NCI-H2107 (cell line): ENCODE measurements around the gene TANGO2.

Source experiments
- DNase-seq: peaks from one replicate; lab custom pipeline; 2025; lab: John Stamatoyannopoulos, UW

TANGO2 gene

DNA sequence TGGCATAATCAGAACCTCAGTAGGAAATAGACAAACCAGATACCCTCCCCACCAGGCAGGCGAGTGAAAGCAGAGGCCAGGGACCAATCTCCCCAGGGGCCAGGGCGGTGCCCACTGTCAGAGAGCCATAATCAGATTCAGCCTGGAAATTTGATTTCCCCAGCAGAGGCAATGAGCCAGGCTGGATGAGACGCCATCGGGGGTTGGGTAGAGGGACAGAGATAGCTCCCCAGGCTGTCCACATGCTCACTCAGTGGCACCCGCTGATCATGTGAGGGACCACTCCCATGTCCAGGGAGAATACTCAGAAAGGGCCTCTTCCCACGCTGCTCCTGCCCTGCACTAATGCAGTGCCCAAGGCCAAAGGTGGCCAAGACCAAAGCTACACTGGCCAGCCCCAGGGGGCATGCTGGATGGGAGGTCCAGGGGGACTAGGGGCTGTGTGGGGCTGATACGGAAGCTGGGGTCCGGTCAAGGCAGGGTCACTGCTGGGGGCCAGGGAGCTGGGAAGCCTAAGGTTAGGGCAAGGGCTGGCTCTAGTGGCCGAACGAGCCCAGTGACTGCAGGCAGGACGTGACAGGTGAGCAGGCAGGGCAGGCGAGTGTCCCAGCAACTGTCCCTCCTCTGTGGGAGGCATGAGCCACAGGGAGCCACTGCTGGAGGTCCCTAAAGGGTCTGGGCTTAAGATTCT is 24.1 kb upstream of the TANGO2 start:
- DNase-seq, result no peak

DNA sequence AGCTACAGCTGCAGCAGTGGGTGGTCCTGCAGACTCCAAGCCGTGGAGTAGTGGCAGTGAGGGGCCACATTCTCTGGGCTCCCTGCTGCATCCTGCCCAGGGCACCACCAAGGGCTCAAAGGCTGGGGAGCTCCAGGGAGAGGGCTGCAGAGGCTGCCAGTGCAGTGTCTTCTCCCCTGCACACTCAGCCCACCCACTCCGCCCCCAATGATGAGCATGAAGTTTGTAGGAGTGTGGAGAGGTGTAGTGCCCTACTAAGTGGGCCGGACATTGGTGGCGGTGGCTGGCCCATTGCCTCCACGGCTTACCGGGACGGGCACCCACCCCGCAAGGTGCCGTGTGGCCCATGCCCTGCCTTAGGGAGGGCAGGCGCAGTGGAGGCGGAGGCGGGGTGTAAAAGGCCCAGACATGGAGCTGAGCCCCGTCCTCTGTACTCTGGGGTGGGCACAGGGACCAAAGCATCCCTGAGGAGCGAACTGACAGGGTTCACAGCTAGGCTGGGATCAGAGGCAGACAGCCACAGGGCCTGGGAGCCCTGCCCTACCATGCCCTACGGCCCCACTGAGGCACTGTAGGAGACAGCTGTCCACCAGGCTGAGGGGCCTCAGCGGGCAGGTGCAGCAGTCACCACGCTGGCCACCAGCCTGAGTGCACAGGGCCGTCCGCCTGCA is 23.2 kb upstream of the TANGO2 start:
- DNase-seq, result no peak

DNA sequence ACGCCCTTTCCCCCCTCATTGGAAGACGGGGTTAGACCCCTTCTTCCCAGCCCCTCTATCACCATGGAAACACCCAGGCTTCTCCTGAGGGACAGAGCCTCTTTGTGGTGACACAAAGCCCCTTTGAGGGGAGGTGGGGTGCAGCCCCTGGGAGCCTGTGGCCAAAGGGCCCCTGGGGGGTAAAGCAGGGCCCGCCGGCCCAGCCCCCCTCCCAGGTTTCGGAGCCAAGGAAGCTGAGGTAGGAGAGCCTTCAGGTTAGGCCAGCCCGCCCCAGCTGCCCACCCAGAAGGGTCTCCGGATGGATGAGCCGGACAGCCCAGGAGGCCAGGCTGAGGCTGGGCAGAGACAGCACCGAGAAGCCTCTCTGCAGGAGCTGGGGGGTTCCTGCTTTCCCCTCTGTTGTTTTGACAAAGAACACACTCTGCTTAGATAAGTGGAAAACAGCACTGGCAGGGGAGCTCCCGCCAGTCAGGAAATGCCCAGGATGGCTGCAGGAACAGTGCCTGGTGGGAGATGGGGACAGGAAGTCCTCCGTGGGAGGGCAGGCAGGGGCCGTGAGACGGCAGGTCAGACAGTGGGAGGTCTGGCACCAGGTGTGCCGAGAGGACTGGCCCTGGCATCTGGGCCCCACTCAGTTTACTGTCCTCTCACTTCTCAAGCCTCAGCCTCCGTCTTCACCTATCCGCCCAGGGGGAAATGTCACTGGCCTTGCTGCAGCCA is 22.5 kb upstream of the TANGO2 start:
- DNase-seq, result no peak

- DNase-seq, result no peak
These were observed 21.7 kb upstream of the TANGO2 start for GRCh38 chr22:19998991-19999820.

DNA sequence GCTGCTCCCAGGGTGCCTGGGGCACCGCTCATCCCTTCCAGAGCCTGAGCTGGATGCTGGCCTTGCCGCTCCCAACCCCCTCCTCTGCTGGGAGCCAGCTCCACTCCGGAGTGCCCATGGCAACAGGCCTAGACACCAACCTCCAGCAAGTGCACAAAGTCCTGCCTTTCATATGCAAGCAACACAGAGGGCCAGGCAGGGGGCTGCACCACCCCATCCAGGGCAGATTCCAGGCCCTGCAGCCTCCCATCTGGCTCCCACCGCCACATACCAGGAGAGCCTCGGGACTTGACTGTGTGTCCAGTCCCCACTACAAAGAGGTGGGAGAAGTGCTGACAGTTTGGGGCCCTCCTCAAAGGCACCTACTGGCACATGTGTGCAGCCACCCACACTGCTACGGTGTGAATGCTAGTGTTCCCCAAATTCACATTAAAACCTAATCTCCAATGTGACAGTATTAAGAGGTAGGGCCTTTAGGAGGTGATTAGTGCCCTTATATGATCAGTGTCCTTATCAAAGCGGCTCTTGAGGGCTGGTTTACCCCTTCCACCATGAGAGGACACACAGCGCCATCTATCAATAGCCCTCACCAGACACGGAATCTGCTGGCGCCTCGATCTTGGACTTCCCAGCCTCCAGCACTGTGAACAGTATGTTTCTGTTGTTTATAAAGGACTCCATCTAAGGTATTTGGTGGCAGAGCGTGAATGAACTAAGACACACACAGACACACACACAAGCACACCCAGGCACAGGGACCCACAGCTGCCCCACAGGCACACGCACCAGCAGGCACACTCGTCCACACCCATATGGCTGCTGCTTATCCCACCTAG is 20.4 kb upstream of the TANGO2 start:
- no peak for DNase-seq

GRCh38 chr22:20001082-20001638 is 19.8 kb upstream of the TANGO2 start:
- DNase-seq, result no peak

DNA sequence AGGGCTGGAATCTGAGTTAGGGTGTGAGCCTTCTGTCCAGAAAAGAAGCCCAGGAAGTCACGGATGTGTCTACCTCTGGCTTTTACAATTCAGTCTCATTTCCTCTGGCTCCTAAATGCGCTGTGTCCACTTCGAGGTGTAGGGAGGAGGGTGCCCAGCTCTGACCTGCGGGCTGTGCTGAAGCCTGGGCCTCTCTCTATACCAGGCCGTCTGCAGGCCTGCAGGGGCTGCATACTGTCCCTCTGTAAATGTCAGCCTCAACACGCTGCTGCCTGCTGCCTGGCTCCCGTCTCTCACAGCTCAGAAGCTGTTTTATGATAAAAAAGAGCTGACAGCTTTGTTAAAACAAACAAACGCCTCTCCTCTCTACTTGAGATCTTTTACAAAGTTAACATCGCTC is 18.8 kb upstream of the TANGO2 start:
- DNase-seq, result no peak

DNA sequence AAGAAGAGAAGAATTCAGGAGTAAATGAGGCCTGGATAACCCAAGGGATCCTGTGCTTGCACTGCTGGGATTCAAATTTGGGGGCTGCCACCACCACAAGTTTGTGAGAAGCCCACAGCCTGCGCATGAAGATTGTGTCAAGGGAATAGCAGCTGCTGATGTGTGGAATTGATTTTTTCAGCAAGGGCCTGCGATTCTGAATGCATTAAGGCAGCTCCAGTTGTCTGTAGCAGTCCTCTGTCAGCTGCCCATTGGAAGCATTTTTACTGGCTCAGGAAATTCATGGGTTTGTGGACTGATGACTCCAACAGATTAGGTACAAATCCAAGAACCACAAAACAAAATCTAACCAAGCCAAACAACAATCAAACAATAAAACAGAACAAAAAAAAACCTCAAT is 18.3 kb upstream of the TANGO2 start:
- no peak for DNase-seq

DNA sequence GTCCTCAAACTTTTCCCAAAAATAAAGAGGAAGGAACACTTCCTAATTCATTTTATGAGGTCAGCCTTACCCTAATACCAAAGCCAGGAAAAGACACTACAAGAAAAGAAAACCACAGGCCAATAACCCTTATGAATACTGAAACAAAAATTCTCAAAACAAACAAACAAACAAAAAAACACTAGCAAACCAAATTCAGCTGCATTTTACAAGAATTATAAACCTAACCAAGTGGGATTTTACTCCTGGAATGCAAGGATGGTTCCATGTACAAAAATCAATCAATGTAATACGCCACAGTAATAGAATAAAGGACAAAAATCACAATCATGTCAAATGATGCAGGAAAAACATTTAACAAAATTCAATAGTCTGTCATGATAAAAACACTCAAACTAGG is 17.6 kb upstream of the TANGO2 start:
- DNase-seq, result no peak

- DNase-seq, result no peak
These were observed 16.4 kb upstream of the TANGO2 start for GRCh38 chr22:20004464-20004863.

DNA sequence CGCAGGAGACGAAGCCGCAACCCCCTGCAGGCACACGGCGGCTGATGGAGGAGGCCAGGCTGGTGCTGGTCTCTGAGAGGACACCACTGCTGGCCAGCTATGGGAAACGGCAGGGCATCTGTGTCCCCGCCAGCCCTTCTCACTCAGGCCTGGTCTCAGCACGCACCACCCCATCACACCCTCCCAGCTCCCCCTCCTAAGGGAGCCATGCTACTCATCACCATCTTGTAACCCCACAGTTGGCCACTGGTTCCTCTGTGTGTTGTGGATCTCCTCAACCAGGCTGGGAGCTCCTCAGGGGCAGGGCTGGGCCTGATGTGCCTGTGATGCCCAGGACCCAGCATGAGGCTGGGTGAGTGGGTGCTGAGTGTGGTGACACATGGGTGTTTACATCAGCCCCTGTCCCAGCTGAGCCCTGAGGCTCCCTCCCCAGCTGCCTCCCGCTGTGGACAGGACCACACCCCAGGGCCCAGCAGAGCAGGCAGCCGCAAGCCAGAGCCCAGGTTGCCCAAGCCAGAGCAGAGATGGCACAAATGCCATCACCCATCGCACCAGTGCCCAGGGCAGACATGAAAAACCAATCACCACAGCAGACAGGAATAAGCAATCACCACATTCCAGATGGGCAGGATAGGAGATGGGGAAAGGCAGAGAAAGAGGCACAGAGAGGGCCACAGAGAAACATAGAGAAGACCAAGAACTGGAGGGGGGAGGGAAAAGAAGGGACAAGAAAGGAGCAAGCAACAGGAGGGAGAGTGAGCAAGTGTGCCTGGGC is 12.5 kb upstream of the TANGO2 start:
- DNase-seq, result no peak

GRCh38 chr22:20009018-20009491 is 11.9 kb upstream of the TANGO2 start:
- no peak for DNase-seq

DNA sequence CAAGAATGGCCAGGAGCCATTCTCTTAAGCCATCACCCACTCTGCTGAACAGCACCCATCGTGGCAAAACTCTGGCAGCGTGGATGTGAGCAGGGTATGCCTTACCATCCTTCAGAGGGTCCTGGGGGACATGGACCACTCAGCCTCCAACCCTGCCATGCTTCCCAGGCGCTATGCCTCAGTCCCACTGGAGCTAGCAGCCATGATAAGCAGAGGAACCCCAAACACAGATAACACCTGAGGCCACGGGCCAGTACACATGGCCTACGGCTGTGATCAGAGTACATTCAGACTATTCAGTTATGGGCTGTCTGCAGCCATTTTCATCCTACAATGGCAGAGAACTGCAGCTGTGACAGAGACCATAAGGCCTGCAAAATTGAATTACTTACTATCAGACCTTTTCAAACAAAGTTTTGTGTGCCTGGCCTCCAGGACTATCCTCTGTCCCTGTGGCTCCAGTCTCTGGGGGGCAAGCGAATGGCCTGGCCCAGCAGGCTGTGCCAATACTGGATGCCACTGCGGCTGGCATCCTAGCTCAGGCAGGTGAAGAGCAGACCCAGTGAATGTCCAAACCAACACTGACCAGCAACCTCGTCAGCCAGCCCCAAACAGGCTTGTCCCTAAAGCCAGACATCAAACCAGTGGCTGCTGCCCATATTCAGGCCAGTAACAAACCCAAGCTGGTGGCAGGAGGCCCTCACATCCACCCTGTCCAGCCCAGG is 11.2 kb upstream of the TANGO2 start:
- no peak for DNase-seq

DNA sequence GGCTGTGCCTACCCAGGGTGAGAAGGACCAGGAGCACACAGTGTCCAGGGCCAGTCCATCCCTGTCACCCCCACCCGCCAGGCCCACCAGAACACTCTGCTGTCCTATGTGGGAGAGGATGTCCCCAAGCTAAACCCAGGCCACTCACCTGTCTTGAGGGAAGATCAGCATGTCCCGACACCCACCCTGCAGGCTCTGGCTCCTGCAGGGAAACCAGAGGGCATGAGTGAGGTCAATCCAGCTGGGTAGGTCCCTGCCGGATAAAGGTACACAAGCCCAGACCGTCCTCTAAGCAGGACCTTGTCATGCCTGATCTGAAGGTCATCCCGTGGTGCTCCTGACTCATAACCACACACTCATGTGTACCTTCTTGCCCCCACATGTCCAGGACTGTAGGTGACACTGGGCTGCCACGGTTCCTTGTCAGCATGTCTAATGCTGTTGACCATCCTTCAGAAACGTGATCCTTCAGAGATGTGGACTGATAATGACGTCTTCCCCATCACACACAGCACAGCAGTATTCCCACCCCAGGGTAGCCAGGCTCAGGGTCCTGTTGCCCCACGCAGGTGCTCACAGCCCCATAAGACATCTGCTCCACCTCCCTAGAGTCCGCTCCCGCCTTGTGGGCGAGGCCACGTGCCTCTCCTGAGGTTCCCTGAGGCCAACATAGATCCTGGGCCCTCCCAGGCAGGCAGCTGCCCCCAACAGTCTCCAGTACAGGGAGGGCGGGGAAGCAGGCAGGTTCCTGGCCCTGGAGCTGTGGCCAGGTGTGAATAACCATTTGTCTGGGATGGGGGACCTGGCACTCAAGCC is 10.4 kb upstream of the TANGO2 start:
- DNase-seq, result no peak

GRCh38 chr22:20011123-20011992 is 9.6 kb upstream of the TANGO2 start:
- no peak for DNase-seq

GRCh38 chr22:20011993-20012740 is 8.7 kb upstream of the TANGO2 start:
- no peak for DNase-seq
